Peyer's patch (tissue), 4 donors: ENCODE data around the gene B3GALNT1.

Experiments used
- CTCF ChIP-seq, 6 experiments: fragments of 450-650 bp in 4 of 6; fragments of 200-600 bp in 2 of 6; sonication (generic) in 1 of 6; IDR thresholded peaks; one replicate each; pipeline ENCODE4 v1.5.1; 2017 to 2019; ENCODE audit warnings: antibody characterized with exemption in 6 of 6, mild to moderate bottlenecking in 3 of 6, moderate library complexity in 1 of 6
- POLR2A ChIP-seq, 2 donors: fragments of 450-650 bp; IDR thresholded peaks; one replicate each; pipeline ENCODE4 v1.5.1; 2017; ENCODE audit warnings: antibody characterized with exemption in 2 of 2, mild to moderate bottlenecking in 2 of 2, moderate library complexity in 2 of 2

- no peak for TF ChIP-seq POLR2A (IDR thresholded peaks at IDR 0.05)
- TF ChIP-seq CTCF (IDR thresholded peaks at IDR 0.05) = no peak
Observed at GRCh38 chr3:161042023-161042501, 63.1 kb downstream of the B3GALNT1 start.
